WTC11 (cell line): Measurements from ENCODE around the gene ZNF407. TPM values are rescaled to one million over a fixed set of nuclear protein-coding genes. Genes with fewer than 3 reads are reported as not detected.

Experiments
- ATAC-seq: fragments of 200-7000 bp; cut with Tn5 transposase; 2 replicates; pipeline ENCODE4 v1.10.0; 2021; ENCODE audit warnings: mild to moderate bottlenecking, moderate library complexity
- CTCF ChIA-PET: fragments of 300-600 bp; sonication (Branson Sonifier 250); formaldehyde crosslinking; loops from one replicate; lab custom pipeline; 2021; ENCODE audit warnings: antibody characterized with exemption; lab: Charles Lee
- POLR2A ChIA-PET: fragments of 350-600 bp; sonication (Branson Sonifier 250); formaldehyde crosslinking; loops from one replicate; lab custom pipeline; 2021; ENCODE audit warnings: antibody characterized with exemption; lab: Charles Lee
- DNase-seq: peaks from one replicate; pipeline ENCODE4 v3.0.0; 2021; ENCODE audit warnings: low spot score
- H3K27ac Mint-ChIP-seq: 2 replicates; pipeline ENCODE4 v1.8.0; 2021; ENCODE audit warnings: mixed read lengths
- H3K27me3 Mint-ChIP-seq: 2 replicates; pipeline ENCODE4 v1.8.0; 2021; ENCODE audit warnings: low read depth, mild to moderate bottlenecking, moderate library complexity, mixed read lengths
- H3K36me3 Mint-ChIP-seq: 2 replicates; pipeline ENCODE4 v1.8.0; 2021; ENCODE audit warnings: mixed read lengths
- H3K4me1 Mint-ChIP-seq: 2 replicates; pipeline ENCODE4 v1.8.0; 2022; ENCODE audit warnings: mixed read lengths
- H3K4me3 Mint-ChIP-seq: 2 replicates; pipeline ENCODE4 v1.8.0; 2021; ENCODE audit warnings: mild to moderate bottlenecking, moderate library complexity, mixed read lengths
- H3K9me3 Mint-ChIP-seq: 2 replicates; pipeline ENCODE4 v1.8.0; 2021; ENCODE audit warnings: mixed read lengths
- ELF4 ChIP-seq: sonication (generic); formaldehyde crosslinking; IDR thresholded peaks from 2 replicates; pipeline ENCODE4 v1.8.1; 2022; ENCODE audit warnings: low read depth, mild to moderate bottlenecking, moderate library complexity, missing genetic modification reagents
- FOXP4 ChIP-seq: sonication (generic); formaldehyde crosslinking; IDR thresholded peaks from 2 replicates; pipeline ENCODE4 v1.8.0; 2022; ENCODE audit warnings: mild to moderate bottlenecking, missing genetic modification reagents
- GRHL2 ChIP-seq: fragments of 250-450 bp; sonication (Bioruptor Pico); IDR thresholded peaks from 2 replicates; pipeline ENCODE4 v1.8.0; 2022; ENCODE audit warnings: mild to moderate bottlenecking, moderate library complexity; ENCODE audit not compliant: insufficient replicate concordance, severe bottlenecking
- HMGA2 ChIP-seq: fragments of 250-450 bp; sonication (Bioruptor Pico); IDR thresholded peaks from 2 replicates; pipeline ENCODE4 v1.4.0; 2021; ENCODE audit warnings: mild to moderate bottlenecking, moderate library complexity
- HMGXB4 ChIP-seq: sonication (generic); formaldehyde crosslinking; IDR thresholded peaks from 2 replicates; pipeline ENCODE4 v1.8.1; 2023; ENCODE audit warnings: mild to moderate bottlenecking, moderate library complexity, missing genetic modification reagents
- JAZF1 ChIP-seq: fragments of 250-450 bp; sonication (Bioruptor Pico); IDR thresholded peaks from 2 replicates; pipeline ENCODE4 v1.9.0; 2021; ENCODE audit warnings: moderate library complexity, mild to moderate bottlenecking, inconsistent platforms
- KAT7 ChIP-seq: sonication (generic); formaldehyde crosslinking; IDR thresholded peaks from 2 replicates; pipeline ENCODE4 v1.8.1; 2023; ENCODE audit warnings: missing genetic modification reagents, mild to moderate bottlenecking, borderline replicate concordance
- MYBL2 ChIP-seq: sonication (generic); formaldehyde crosslinking; IDR thresholded peaks from 2 replicates; pipeline ENCODE4 v1.8.1; 2023; ENCODE audit warnings: mild to moderate bottlenecking, moderate library complexity, missing genetic modification reagents
- PREB ChIP-seq: sonication (generic); formaldehyde crosslinking; IDR thresholded peaks from 2 replicates; pipeline ENCODE4 v1.8.1; 2022; ENCODE audit warnings: mild to moderate bottlenecking, missing genetic modification reagents, moderate library complexity, borderline replicate concordance
- RELA ChIP-seq: sonication (generic); formaldehyde crosslinking; IDR thresholded peaks from 2 replicates; pipeline ENCODE4 v1.8.1; 2022; ENCODE audit warnings: missing genetic modification reagents, mild to moderate bottlenecking, borderline replicate concordance
- RORB ChIP-seq: fragments of 250-450 bp; sonication (Bioruptor Pico); IDR thresholded peaks from 2 replicates; pipeline ENCODE4 v1.9.0; 2021; ENCODE audit warnings: mild to moderate bottlenecking
- SMAD3 ChIP-seq: sonication (generic); formaldehyde crosslinking; IDR thresholded peaks from 2 replicates; pipeline ENCODE4 v1.8.0; 2022; ENCODE audit warnings: missing genetic modification reagents, mild to moderate bottlenecking, borderline replicate concordance
- SP1 ChIP-seq: sonication (generic); formaldehyde crosslinking; conservative IDR thresholded peaks from 2 replicates; pipeline ENCODE4 v1.8.1; 2022; ENCODE audit warnings: missing genetic modification reagents
- ZNF219 ChIP-seq: sonication (generic); formaldehyde crosslinking; IDR thresholded peaks from 2 replicates; pipeline ENCODE4 v1.8.0; 2023; ENCODE audit warnings: missing genetic modification reagents, mild to moderate bottlenecking, borderline replicate concordance
- ZNF281 ChIP-seq: sonication (generic); formaldehyde crosslinking; IDR thresholded peaks from 2 replicates; pipeline ENCODE4 v1.8.0; 2023; ENCODE audit warnings: mild to moderate bottlenecking, missing genetic modification reagents
- ZNF425 ChIP-seq: fragments of 250-450 bp; sonication (Bioruptor Pico); conservative IDR thresholded peaks from 2 replicates; pipeline ENCODE4 v1.9.0; 2021; ENCODE audit warnings: mild to moderate bottlenecking
- total RNA-seq: library from RNA; stranded (reverse); gene quantifications from 3 replicates; pipeline ENCODE4 v1.2.3, GENCODE V29; 2021
- TF ChIP-seq, protein P1 (sequence below): sonication (generic); formaldehyde crosslinking; IDR thresholded peaks from 2 replicates; pipeline ENCODE4 v1.8.1; 2022; ENCODE audit warnings: low read depth, mild to moderate bottlenecking, moderate library complexity, missing genetic modification reagents, borderline replicate concordance
- TF ChIP-seq, protein P2 (sequence below): sonication (generic); formaldehyde crosslinking; IDR thresholded peaks from 2 replicates; pipeline ENCODE4 v1.8.1; 2023; ENCODE audit warnings: mild to moderate bottlenecking, missing genetic modification reagents, moderate library complexity

The ZNF407 gene
- total RNA-seq, 1 experiment from 2014 or later, result 6.5 TPM

DNA sequence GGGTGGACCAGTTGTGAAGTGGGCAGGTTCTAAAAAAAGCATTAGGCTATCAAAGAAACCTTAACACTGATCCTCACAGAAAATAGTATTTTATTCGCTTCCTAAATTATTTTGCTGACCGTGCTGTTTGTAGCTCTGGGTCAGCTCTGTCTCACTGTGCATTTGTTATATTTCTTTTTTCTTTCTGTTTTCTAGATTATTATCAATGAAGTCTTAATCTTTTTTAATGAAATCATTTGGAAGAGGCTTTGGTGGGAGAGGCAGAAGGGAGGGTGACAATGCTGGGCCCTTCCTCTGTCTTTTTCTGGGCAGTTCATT is 397.7 kb downstream of the ZNF407 start (continued):
- TF ChIP-seq ZNF425 (CRISPR knock-in tag) (no peak), PREB (no peak), ELF4 (CRISPR knock-in tag) (no peak), SMAD3 (no peak), RELA (CRISPR knock-in tag) (no peak), ZNF219 (CRISPR knock-in tag) (no peak), FOXP4 (CRISPR knock-in tag) (no peak)
- TF ChIP-seq, all 79 proteins: peak for 0

GRCh38 chr18:74996055-74996454 is 398.4 kb downstream of the ZNF407 start:
- peaks cover 20% of the 10 kb centered on the region for H3K4me1 Mint-ChIP-seq
- H3K36me3 Mint-ChIP-seq, result no peaks in the 10 kb centered on the region
- no peak overlapping the region for H3K4me3 Mint-ChIP-seq
- DNase-seq, result no peak
- 0 out of 2 replicates have a peak, but pooled peaks cover 4% of the 10 kb centered on the region for H3K9me3 Mint-ChIP-seq
- ChIA-PET CTCF (no interaction called here), POLR2A (no interaction called here)
- ATAC-seq, result no peak
- no peak overlapping the region for H3K27ac Mint-ChIP-seq
- no peak for TF ChIP-seq HMGA2 (CRISPR knock-in tag)
- no peak for TF ChIP-seq RORB (CRISPR knock-in tag)
- TF ChIP-seq KAT7, result no peak
- TF ChIP-seq, protein P1, sequence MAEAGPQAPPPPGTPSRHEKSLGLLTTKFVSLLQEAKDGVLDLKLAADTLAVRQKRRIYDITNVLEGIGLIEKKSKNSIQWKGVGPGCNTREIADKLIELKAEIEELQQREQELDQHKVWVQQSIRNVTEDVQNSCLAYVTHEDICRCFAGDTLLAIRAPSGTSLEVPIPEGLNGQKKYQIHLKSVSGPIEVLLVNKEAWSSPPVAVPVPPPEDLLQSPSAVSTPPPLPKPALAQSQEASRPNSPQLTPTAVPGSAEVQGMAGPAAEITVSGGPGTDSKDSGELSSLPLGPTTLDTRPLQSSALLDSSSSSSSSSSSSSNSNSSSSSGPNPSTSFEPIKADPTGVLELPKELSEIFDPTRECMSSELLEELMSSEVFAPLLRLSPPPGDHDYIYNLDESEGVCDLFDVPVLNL (CRISPR knock-in tag), result no peak
- TF ChIP-seq SP1 (CRISPR knock-in tag), result no peak
- no peak for TF ChIP-seq ZNF281 (CRISPR knock-in tag)
- no peak for TF ChIP-seq GRHL2 (CRISPR knock-in tag)
- H3K27me3 Mint-ChIP-seq, result no peaks in the 10 kb centered on the region

- H3K36me3 Mint-ChIP-seq, result no peaks in the 10 kb centered on the region
- H3K9me3 Mint-ChIP-seq, result 0 out of 2 replicates have a peak, but pooled peaks cover 4% of the 10 kb centered on the region
- ATAC-seq, result no peak
- no peak for DNase-seq
- peaks cover 22% of the 10 kb centered on the region for H3K4me1 Mint-ChIP-seq
- CTCF ChIA-PET, result no interaction called here
- no peak overlapping the region for H3K27ac Mint-ChIP-seq
- POLR2A ChIA-PET, result no interaction called here
- H3K4me3 Mint-ChIP-seq, result no peak overlapping the region
- H3K27me3 Mint-ChIP-seq, result no peaks in the 10 kb centered on the region
- TF ChIP-seq HMGXB4 (CRISPR knock-in tag) (no peak), ZNF425 (CRISPR knock-in tag) (no peak), SP1 (CRISPR knock-in tag) (no peak), JAZF1 (CRISPR knock-in tag) (no peak), MYBL2 (CRISPR knock-in tag) (no peak)
- TF ChIP-seq, protein P2, sequence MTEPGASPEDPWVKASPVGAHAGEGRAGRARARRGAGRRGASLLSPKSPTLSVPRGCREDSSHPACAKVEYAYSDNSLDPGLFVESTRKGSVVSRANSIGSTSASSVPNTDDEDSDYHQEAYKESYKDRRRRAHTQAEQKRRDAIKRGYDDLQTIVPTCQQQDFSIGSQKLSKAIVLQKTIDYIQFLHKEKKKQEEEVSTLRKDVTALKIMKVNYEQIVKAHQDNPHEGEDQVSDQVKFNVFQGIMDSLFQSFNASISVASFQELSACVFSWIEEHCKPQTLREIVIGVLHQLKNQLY (CRISPR knock-in tag), result no peak
Measured at GRCh38 chr18:74996996-74997395, 399.3 kb downstream of the ZNF407 start.
